Measurements from ENCODE around the gene USP17L5.
A peak's percentile ranks its signal among the peaks of the same experiment; 100 is the strongest.
"Not testable (repeated sequence)": the region's sequence is repeated elsewhere in the genome, so short reads cannot be mapped to it uniquely, and the experiment has no call there.

The USP17L5 gene, protein sequence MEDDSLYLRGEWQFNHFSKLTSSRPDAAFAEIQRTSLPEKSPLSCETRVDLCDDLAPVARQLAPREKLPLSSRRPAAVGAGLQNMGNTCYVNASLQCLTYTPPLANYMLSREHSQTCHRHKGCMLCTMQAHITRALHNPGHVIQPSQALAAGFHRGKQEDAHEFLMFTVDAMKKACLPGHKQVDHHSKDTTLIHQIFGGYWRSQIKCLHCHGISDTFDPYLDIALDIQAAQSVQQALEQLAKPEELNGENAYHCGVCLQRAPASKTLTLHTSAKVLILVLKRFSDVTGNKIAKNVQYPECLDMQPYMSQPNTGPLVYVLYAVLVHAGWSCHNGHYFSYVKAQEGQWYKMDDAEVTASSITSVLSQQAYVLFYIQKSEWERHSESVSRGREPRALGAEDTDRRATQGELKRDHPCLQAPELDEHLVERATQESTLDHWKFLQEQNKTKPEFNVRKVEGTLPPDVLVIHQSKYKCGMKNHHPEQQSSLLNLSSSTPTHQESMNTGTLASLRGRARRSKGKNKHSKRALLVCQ

DNA sequence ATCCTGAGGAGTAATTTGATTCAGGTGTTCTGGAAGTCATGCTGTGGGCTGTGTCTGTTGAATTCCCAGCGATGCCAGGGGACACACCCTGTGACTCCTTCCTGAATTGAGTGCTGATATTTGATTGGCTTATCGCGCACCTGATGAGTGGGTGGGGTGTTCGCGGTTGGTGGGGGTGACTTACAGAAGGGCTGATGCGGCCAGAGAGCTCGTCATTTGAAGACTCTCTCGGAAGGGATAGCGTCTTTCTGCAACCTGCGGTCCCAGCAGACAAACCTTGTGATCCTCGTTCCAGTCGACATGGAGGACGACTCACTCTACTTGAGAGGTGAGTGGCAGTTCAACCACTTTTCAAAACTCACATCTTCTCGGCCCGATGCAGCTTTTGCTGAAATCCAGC, at the start of gene USP17L5:
USP17L5 (plus strand) TSS at position 301 of the 400 bp plus-strand sequence; CDS start at position 301, 0 bp downstream.
- not testable (repeated sequence) for DNase-seq (ENCODE audit: low read depth in 2 of 2)

DNA sequence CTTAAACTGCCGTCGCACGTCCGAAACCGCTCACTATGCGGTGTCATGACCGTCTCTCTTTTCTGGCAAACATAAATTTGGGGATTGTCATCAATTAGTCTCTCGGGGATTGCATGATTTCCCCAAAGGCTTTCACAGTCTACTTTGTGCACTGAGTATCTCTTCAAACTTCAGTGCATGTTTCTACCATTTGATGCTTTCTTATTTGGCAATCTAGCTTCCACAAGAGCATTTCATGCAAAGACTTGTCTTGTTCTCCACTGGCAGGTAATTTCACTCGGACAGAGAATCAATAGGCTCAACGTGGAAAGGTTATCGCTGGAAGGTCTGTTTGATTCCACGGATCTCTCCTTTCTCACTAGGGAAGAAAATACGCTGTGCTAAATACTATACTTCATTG, 15.0 kb upstream of the USP17L5 start:
- not testable (repeated sequence) for DNase-seq (ENCODE audit: low read depth in 2 of 2)

DNA sequence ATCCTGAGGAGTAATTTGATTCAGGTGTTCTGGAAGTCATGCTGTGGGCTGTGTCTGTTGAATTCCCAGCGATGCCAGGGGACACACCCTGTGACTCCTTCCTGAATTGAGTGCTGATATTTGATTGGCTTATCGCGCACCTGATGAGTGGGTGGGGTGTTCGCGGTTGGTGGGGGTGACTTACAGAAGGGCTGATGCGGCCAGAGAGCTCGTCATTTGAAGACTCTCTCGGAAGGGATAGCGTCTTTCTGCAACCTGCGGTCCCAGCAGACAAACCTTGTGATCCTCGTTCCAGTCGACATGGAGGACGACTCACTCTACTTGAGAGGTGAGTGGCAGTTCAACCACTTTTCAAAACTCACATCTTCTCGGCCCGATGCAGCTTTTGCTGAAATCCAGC, 14.3 kb upstream of the USP17L5 start, which contains the start of gene USP17L24:
USP17L24 (plus strand) TSS at position 301 of the 400 bp plus-strand sequence; CDS start at position 301, 0 bp downstream.
- DNase-seq (ENCODE audit: low read depth in 2 of 2), result not testable (repeated sequence)

DNA sequence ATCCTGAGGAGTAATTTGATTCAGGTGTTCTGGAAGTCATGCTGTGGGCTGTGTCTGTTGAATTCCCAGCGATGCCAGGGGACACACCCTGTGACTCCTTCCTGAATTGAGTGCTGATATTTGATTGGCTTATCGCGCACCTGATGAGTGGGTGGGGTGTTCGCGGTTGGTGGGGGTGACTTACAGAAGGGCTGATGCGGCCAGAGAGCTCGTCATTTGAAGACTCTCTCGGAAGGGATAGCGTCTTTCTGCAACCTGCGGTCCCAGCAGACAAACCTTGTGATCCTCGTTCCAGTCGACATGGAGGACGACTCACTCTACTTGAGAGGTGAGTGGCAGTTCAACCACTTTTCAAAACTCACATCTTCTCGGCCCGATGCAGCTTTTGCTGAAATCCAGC, 9.6 kb upstream of the USP17L5 start, which contains the start of gene USP17L25:
USP17L25 (plus strand) TSS at position 301 of the 400 bp plus-strand sequence; CDS start at position 301, 0 bp downstream.
- DNase-seq (ENCODE audit: low read depth in 2 of 2), result not testable (repeated sequence)

DNA sequence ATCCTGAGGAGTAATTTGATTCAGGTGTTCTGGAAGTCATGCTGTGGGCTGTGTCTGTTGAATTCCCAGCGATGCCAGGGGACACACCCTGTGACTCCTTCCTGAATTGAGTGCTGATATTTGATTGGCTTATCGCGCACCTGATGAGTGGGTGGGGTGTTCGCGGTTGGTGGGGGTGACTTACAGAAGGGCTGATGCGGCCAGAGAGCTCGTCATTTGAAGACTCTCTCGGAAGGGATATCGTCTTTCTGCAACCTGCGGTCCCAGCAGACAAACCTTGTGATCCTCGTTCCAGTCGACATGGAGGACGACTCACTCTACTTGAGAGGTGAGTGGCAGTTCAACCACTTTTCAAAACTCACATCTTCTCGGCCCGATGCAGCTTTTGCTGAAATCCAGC, 4.8 kb upstream of the USP17L5 start, which contains the start of gene USP17L26:
USP17L26 (plus strand) TSS at position 301 of the 400 bp plus-strand sequence; CDS start at position 301, 0 bp downstream.
- not testable (repeated sequence) for DNase-seq (ENCODE audit: low read depth in 2 of 2)

DNA sequence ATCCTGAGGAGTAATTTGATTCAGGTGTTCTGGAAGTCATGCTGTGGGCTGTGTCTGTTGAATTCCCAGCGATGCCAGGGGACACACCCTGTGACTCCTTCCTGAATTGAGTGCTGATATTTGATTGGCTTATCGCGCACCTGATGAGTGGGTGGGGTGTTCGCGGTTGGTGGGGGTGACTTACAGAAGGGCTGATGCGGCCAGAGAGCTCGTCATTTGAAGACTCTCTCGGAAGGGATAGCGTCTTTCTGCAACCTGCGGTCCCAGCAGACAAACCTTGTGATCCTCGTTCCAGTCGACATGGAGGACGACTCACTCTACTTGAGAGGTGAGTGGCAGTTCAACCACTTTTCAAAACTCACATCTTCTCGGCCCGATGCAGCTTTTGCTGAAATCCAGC, 4.6 kb downstream of the USP17L5 start, which contains the start of gene USP17L27:
USP17L27 (plus strand) TSS at position 301 of the 400 bp plus-strand sequence; CDS start at position 301, 0 bp downstream.
- DNase-seq (ENCODE audit: low read depth in 2 of 2), result not testable (repeated sequence)

DNA sequence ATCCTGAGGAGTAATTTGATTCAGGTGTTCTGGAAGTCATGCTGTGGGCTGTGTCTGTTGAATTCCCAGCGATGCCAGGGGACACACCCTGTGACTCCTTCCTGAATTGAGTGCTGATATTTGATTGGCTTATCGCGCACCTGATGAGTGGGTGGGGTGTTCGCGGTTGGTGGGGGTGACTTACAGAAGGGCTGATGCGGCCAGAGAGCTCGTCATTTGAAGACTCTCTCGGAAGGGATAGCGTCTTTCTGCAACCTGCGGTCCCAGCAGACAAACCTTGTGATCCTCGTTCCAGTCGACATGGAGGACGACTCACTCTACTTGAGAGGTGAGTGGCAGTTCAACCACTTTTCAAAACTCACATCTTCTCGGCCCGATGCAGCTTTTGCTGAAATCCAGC, 9.4 kb downstream of the USP17L5 start, which contains the start of gene USP17L28:
USP17L28 (plus strand) TSS at position 301 of the 400 bp plus-strand sequence; CDS start at position 301, 0 bp downstream.
- DNase-seq (ENCODE audit: low read depth in 2 of 2), result not testable (repeated sequence)

DNA sequence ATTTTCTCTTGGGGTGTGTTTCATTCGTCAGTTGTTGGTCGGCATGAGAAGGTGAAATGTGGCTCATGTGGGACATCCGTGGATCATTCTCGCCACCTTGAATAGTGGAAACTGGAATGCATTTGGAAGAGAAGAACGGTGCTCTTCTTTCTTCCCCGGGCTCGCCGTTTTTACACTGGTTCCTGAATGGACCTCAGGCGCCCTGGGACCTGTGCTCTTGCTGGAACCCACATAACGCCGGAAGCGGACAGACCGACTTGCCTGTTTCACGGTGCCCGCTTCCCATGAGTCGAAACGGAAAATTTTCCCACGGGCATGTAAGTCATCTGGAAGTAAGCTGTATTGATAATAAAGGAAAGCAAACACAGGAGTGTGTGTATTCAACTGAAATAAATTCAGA, 11.7 kb downstream of the USP17L5 start:
- DNase-seq (ENCODE audit: low read depth in 2 of 2), result not testable (repeated sequence)

DNA sequence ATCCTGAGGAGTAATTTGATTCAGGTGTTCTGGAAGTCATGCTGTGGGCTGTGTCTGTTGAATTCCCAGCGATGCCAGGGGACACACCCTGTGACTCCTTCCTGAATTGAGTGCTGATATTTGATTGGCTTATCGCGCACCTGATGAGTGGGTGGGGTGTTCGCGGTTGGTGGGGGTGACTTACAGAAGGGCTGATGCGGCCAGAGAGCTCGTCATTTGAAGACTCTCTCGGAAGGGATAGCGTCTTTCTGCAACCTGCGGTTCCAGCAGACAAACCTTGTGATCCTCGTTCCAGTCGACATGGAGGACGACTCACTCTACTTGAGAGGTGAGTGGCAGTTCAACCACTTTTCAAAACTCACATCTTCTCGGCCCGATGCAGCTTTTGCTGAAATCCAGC, 14.1 kb downstream of the USP17L5 start, which contains the start of gene USP17L29:
USP17L29 (plus strand) TSS at position 301 of the 400 bp plus-strand sequence; CDS start at position 301, 0 bp downstream.
- not testable (repeated sequence) for DNase-seq (ENCODE audit: low read depth in 2 of 2)

DNA sequence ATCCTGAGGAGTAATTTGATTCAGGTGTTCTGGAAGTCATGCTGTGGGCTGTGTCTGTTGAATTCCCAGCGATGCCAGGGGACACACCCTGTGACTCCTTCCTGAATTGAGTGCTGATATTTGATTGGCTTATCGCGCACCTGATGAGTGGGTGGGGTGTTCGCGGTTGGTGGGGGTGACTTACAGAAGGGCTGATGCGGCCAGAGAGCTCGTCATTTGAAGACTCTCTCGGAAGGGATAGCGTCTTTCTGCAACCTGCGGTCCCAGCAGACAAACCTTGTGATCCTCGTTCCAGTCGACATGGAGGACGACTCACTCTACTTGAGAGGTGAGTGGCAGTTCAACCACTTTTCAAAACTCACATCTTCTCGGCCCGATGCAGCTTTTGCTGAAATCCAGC, 23.6 kb downstream of the USP17L5 start, which contains the start of gene USP17L30:
USP17L30 (plus strand) TSS at position 301 of the 400 bp plus-strand sequence; CDS start at position 301, 0 bp downstream.
- DNase-seq (ENCODE audit: low read depth in 2 of 2), result not testable (repeated sequence)

DNA sequence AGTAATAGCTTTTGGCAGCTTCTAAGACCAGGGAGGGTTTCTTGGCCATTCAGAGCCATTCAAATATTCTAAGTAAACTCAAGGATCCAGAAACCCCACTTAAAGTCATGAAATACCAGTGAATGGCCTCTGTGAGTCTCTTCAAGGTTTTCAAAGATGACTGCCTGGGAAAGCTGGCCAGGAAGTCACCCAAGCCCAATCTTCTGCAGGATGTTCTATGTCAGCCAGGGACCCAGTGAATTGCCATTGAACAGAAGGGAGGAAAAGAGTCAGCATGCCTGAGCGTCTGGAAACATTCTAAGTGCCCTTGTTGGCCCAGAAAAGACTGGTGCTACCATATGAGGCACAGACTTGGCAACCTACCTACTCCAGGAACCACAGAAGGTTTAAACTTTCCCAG, 40.7 kb downstream of the USP17L5 start:
- not testable (repeated sequence) for DNase-seq (ENCODE audit: low read depth in 2 of 2)

DNA sequence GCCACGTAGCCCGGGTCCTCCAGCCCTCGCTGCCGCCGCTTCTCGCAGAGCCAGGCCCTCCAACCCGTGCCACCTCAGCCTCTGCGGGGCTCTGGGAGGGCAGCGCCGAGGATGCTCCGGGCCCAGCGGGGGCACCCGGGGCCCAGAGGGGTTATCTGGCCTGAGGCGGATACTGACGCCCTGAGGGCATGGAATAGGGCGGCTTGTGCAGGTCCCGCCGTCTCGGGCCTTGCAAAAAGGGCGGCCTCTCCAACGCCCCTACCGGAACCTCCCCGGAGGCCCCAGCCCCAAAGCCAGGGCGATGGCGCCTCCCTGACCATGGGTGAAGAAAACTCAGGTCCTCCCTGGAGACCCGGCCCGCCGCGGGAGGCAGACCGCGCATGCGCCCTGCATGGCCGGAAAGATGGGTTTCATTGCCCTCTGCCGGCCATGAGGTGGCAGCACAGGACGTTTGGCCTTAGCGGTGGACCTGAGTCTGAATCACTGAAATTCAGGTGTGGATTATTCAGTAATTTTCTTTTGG, 41.9 kb downstream of the USP17L5 start:
- DNase-seq (ENCODE audit: low read depth in 2 of 2), result peak in 1 of 2 donors; percentile 47

DNA sequence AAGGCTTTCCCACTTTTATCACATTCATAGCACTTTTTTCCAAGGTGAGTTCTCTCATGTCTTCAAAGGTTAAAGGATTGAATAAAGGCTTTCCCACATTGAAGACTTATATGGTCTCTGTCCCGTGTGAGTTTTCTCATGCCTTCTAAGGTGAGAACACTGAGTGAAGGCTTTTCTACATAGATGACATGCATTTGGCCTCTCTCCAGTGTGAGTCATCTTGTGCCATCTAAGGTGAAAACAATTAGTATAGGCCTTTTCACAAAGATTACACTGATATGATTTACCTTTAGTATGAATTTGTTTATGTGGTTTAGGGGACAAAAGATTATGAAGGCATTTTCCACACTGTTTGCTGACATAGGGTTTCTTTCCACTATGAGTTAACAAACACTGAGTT, 44.9 kb downstream of the USP17L5 start:
- no peak for DNase-seq (ENCODE audit: low read depth in 2 of 2)

DNA sequence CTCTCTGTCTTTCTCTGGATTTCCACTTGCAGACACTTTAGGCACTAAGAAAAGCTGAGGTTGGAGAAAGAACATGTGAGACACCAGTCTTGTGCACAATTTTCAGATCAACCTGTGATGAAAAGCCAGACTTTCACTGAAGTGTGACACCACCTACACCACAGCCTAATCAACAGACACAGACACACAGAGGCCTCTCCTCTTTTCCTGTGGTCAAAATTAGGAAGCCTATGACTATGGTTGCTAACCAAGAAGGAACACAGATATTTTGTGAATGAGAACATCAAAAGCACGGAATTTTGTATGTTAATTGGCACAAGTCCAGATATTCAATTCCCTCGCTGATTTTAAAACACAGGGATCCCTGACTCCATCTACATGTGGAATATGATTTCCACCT, 49.8 kb downstream of the USP17L5 start:
- not testable (repeated sequence) for DNase-seq (ENCODE audit: low read depth in 2 of 2)
